Kidney (tissue), 14 donors: ENCODE measurements around the gene NASP. TPM values are rescaled to one million over a fixed set of nuclear protein-coding genes. Genes with fewer than 3 reads are reported as not detected.

Source experiments
- DNase-seq, 5 donors: peaks; one replicate each; pipeline ENCODE4 v3.0.0-alpha.2; 2013 to 2020
- FAIRE-seq: peaks from 2 replicates; lab custom pipeline; 2012; peaks lifted over from hg19 to GRCh38; lab: Jason Lieb, UNC
- H3K27ac ChIP-seq, 2 donors: one replicate each; pipeline ENCODE4 v1.7.0; 2013; ENCODE audit warnings: low read depth in 2 of 2, low read length in 2 of 2, inconsistent platforms in 1 of 2
- H3K27me3 ChIP-seq: one replicate; pipeline ENCODE4 v1.7.1; 2013; ENCODE audit warnings: low read length, inconsistent platforms; ENCODE audit not compliant: control insufficient read depth, insufficient read depth
- H3K36me3 ChIP-seq, 3 donors: one replicate each; pipeline versions ENCODE4 v1.7.0 to v1.7.1; 2013; ENCODE audit warnings: low read length in 3 of 3, control low read depth in 1 of 3, inconsistent platforms in 1 of 3; ENCODE audit not compliant: insufficient read depth in 3 of 3, control insufficient read depth in 2 of 3
- H3K4me1 ChIP-seq, 3 donors: one replicate each; pipeline versions ENCODE4 v1.7.0 to v1.7.1; 2013; ENCODE audit warnings: low read length in 3 of 3, inconsistent platforms in 1 of 3, low read depth in 1 of 3; ENCODE audit not compliant: control insufficient read depth in 2 of 3, insufficient read depth in 2 of 3
- H3K4me3 ChIP-seq, 3 donors: one replicate each; pipeline versions ENCODE4 v1.7.0 to v1.8.1; 2013; ENCODE audit warnings: low read length in 3 of 3, control low read depth in 1 of 3, inconsistent platforms in 1 of 3
- H3K9ac ChIP-seq, 3 donors: one replicate each; pipeline versions ENCODE4 v1.7.0 to v1.7.1; 2013; ENCODE audit warnings: low read length in 3 of 3, control low read depth in 1 of 3, inconsistent platforms in 1 of 3
- H3K9me3 ChIP-seq, 3 donors: one replicate each; pipeline versions ENCODE4 v1.7.0 to v1.7.1; 2013; ENCODE audit warnings: low read length in 3 of 3, control low read depth in 1 of 3, inconsistent platforms in 1 of 3; ENCODE audit not compliant: control insufficient read depth in 2 of 3, insufficient read depth in 1 of 3
- intact Hi-C: fragments of 100-400 bp; cut with DNase I; formaldehyde crosslinking; loops from one replicate; pipeline ENCODE4 v1.11.1; 2022
- polyA plus RNA-seq: library from polyadenylated mRNA; stranded (reverse); fragments of 350-450 nt; fragmentation: Illumina TruSeq; extraction: RNeasy Lipid Tissue Mini Kit (QIAGEN cat#74804); gene quantifications from one replicate; pipeline ENCODE4 v1.2.3, GENCODE V29; 2014; ENCODE audit warnings: low read depth, low replicate concordance; ENCODE audit not compliant: insufficient read depth
- total RNA-seq: library from RNA; stranded (reverse); fragmentation: NEBNext Ultra II Directional; extraction: Animal tissue kit (Norgen Biotek cat#: 25700); gene quantifications from one replicate; pipeline ENCODE4 v1.2.1, GENCODE V29; 2021
- TF ChIP-seq, protein P1 (sequence below): IDR thresholded peaks from 3 replicates; pipeline ENCODE4 v1.5.1; 2012; ENCODE audit warnings: mild to moderate bottlenecking, moderate library complexity, borderline replicate concordance; ENCODE audit not compliant: insufficient read depth; ENCODE audit errors: extremely low read depth
- donor health status: control.
- donor health status: control.
- donor health status: control.
- donor health status: control.
- donor health status: control.
- donor health status: DM: yes; HTN: yes; CAD: no.
- donor health status: Normal renal cell carcinoma (clear cell type).

Gene NASP
- total and polyA plus RNA-seq, 2 donors from 2014 or later: 49.5 to 51.6 TPM

DNA sequence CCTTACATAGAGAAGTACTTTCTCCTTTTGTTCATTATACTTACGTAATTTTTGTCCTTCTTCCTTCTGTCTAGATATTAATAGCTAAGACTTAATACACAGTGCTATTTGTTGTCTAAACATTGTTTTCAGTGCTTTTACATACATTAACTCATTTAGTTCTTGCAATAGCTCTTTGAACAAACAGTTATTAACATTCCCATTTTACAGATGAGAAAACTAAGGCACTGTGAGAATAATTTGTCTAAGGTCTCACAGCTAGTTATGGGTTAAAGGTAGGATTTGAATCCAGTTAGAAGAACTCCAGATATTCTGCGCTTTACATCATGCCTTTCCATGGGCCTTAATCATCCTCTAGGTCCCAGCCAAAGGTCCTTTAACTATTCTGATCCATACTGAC, 20.4 kb downstream of the NASP start:
- TF ChIP-seq, protein P1, sequence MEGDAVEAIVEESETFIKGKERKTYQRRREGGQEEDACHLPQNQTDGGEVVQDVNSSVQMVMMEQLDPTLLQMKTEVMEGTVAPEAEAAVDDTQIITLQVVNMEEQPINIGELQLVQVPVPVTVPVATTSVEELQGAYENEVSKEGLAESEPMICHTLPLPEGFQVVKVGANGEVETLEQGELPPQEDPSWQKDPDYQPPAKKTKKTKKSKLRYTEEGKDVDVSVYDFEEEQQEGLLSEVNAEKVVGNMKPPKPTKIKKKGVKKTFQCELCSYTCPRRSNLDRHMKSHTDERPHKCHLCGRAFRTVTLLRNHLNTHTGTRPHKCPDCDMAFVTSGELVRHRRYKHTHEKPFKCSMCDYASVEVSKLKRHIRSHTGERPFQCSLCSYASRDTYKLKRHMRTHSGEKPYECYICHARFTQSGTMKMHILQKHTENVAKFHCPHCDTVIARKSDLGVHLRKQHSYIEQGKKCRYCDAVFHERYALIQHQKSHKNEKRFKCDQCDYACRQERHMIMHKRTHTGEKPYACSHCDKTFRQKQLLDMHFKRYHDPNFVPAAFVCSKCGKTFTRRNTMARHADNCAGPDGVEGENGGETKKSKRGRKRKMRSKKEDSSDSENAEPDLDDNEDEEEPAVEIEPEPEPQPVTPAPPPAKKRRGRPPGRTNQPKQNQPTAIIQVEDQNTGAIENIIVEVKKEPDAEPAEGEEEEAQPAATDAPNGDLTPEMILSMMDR: no peak
- H3K4me1 ChIP-seq: peaks cover 0 to 9% (median 0%) of the 10 kb centered on the region in 3 donors
- no peak overlapping the region for H3K27ac ChIP-seq
- peaks cover 0 to 2% (median 2%) of the 10 kb centered on the region in 3 donors for H3K36me3 ChIP-seq
- DNase-seq: no peak
- no peak overlapping the region for H3K4me3 ChIP-seq
- intact Hi-C loops: no loop called here
- no peak overlapping the region for H3K9ac ChIP-seq
- no peaks in the 10 kb centered on the region for H3K9me3 ChIP-seq
- H3K27me3 ChIP-seq: no peaks in the 10 kb centered on the region
- FAIRE-seq: no peak

DNA sequence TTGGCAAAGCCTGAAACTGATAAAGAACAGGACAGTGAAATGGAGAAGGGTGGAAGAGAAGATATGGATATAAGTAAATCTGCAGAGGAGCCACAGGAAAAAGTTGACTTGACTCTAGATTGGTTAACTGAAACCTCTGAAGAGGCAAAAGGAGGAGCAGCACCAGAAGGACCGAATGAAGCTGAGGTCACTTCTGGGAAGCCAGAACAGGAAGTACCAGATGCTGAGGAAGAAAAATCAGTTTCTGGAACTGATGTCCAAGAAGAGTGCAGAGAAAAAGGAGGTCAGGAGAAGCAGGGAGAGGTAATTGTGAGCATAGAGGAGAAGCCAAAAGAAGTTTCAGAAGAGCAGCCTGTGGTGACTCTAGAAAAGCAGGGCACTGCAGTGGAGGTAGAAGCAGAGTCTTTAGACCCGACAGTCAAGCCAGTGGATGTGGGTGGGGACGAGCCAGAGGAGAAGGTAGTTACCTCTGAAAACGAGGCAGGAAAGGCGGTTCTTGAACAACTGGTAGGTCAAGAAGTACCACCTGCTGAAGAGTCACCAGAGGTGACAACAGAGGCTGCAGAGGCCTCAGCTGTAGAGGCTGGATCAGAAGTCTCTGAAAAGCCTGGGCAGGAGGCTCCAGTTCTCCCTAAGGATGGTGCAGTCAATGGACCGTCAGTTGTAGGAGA, 23.7 kb downstream of the NASP start:
- H3K9me3 ChIP-seq: no peaks in the 10 kb centered on the region
- H3K9ac ChIP-seq: no peak overlapping the region
- DNase-seq (no peak), FAIRE-seq (no peak)
- no peaks in the 10 kb centered on the region for H3K27me3 ChIP-seq
- intact Hi-C loops: no loop called here
- no peak overlapping the region for H3K27ac ChIP-seq
- TF ChIP-seq, protein P1: no peak
- H3K36me3 ChIP-seq: peaks cover 0 to 8% (median 2%) of the 10 kb centered on the region in 3 donors
- no peak overlapping the region for H3K4me3 ChIP-seq
- H3K4me1 ChIP-seq: peaks cover 0 to 9% (median 0%) of the 10 kb centered on the region in 3 donors

GRCh38 chr1:45608175-45609156, 24.6 kb downstream of the NASP start:
- no peak overlapping the region for H3K4me3 ChIP-seq
- no peaks in the 10 kb centered on the region for H3K27me3 ChIP-seq
- H3K9ac ChIP-seq: no peak overlapping the region
- no peak for FAIRE-seq
- H3K9me3 ChIP-seq: no peaks in the 10 kb centered on the region
- H3K4me1 ChIP-seq: peaks cover 0 to 9% (median 0%) of the 10 kb centered on the region in 3 donors
- DNase-seq: peak in 1 of 5 donors; percentile 34
- TF ChIP-seq, protein P1: no peak
- peaks cover 0 to 8% (median 2%) of the 10 kb centered on the region in 3 donors for H3K36me3 ChIP-seq
- no peak overlapping the region for H3K27ac ChIP-seq
- intact Hi-C loops: no loop called here
